Fibroblast of mammary gland (primary cell): ENCODE results near the gene RUSC1.

Experiments
- DNase-seq: peaks from one replicate; pipeline ENCODE4 v3.0.0-alpha.2; 2010; ENCODE audit warnings: low read depth
- H3K4me3 ChIP-seq: 2 replicates; pipeline ENCODE4 v1.5.1; 2011; ENCODE audit warnings: low read depth, mild to moderate bottlenecking, low read length, moderate library complexity; ENCODE audit not compliant: control insufficient read depth
- CTCF ChIP-seq: conservative IDR thresholded peaks from 2 replicates; pipeline ENCODE4 v1.5.1; 2011; ENCODE audit warnings: low read depth, low read length, inconsistent platforms; ENCODE audit not compliant: control insufficient read depth, insufficient read depth

RUSC1 gene, protein sequence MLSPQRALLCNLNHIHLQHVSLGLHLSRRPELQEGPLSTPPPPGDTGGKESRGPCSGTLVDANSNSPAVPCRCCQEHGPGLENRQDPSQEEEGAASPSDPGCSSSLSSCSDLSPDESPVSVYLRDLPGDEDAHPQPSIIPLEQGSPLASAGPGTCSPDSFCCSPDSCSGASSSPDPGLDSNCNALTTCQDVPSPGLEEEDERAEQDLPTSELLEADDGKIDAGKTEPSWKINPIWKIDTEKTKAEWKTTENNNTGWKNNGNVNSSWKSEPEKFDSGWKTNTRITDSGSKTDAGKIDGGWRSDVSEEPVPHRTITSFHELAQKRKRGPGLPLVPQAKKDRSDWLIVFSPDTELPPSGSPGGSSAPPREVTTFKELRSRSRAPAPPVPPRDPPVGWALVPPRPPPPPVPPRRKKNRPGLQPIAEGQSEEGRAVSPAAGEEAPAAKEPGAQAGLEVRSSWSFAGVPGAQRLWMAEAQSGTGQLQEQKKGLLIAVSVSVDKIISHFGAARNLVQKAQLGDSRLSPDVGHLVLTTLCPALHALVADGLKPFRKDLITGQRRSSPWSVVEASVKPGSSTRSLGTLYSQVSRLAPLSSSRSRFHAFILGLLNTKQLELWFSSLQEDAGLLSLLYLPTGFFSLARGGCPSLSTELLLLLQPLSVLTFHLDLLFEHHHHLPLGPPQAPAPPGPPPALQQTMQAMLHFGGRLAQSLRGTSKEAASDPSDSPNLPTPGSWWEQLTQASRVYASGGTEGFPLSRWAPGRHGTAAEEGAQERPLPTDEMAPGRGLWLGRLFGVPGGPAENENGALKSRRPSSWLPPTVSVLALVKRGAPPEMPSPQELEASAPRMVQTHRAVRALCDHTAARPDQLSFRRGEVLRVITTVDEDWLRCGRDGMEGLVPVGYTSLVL

DNA sequence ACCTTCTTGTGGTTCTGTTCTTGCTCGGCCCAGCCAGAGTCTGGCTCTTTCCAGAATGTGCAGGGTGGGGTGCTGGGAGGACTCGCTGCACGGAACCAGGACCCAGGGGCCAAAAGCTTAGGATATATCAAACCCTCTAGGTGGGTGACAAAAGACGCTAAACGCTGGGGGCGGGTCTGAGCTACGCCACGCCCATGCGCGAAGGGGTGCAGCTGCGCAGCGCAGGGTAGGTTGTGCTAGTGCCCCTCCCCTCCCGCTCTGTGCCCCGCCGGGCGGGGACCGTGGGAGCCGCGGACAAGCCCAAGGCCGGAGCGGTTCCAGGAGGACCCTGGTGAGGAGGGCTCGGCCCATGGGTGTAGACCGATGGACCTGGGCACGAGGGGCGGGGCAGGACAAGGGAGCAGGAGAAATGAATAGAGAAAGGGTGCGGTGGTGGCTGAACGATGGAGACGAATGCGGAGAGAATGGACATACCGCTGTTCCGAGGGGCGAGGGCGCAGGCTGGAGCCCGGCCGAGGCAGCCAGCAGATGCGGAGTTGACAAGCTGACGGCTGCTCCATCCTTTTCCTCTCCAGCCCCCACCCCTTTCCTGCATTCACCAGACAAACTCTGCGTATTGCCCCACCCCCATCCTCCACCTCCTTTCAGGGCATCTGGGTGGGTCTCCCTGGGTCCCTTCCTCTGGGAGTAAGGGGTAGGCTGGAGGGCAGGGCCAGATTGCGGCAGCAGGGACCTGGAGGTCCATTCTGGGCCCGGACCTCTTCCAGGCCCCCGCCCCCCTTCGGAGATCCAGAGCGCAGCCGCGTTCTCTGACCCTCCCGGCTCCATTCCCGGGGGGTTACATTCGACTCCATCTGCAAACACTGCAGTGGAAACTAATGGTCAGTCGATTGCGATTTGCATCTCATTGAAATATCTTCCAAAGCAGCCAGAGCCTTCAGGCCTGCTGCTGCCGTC lies at the start of gene RUSC1:
RUSC1 (plus strand) TSS at position 234 of the 957 bp plus-strand sequence. CDS start 880 bp downstream, outside the sequence.
- H3K4me3 ChIP-seq: peak within 1 kb of the TSS; percentile 46
- TF ChIP-seq CTCF: no peak
- peak; percentile 63 for DNase-seq

GRCh38 chr1:155272466-155273342 lies 48.0 kb upstream of the RUSC1 start:
- H3K4me3 ChIP-seq: peak overlapping the region; percentile 92
- DNase-seq: peak; percentile 76
- TF ChIP-seq CTCF: no peak

DNA sequence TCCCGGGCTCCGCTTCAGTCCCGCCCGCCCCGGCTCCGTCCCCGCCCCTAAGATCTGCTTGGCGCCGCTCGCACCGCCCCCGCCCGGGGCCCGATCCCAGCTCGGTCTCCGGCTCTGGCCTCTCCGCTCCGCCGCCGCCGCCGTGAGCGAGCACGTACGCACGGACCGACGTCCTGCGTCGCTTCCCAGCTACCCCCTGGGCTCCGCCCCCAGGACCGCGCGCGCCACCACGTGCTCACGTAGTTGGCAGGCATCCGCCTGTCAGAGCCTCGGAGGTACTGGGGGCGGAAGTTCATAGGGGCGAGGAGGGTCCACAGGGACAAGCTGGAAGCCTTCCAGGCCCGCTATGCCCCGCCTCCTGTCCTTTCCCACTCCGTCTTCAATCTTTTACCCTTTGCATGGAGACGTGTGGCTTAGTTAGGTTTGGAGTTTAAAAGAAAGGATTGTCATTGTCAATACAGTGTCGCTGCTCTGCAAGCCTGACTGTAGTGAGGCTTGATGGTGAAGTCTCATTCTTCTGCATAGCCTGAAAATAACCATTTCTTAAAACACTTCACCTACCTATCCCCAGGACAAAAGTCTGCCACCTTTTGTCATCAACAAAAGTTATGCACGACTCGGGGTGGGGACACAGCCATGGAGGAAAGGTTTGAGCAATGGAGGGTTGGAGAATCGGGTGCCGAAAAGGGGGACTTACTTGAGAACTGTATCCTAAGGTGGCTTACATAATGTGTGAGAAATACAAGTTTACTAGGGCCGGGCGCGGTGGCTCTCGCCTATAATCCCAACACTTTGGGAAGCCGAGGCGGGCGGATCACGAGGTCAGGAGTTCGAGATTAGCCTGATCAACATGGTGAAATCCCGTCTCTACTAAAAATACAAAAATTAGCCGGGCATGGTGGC lies 47.1 kb upstream of the RUSC1 start, which contains the start of gene CLK2:
CLK2 (minus strand) TSS at position 162 of the 903 bp plus-strand sequence. CDS start 2,527 bp downstream, outside the sequence.
- TF ChIP-seq CTCF: no peak
- DNase-seq: peak; percentile 91
- peak within 1 kb of the TSS; percentile 92 for H3K4me3 ChIP-seq

DNA sequence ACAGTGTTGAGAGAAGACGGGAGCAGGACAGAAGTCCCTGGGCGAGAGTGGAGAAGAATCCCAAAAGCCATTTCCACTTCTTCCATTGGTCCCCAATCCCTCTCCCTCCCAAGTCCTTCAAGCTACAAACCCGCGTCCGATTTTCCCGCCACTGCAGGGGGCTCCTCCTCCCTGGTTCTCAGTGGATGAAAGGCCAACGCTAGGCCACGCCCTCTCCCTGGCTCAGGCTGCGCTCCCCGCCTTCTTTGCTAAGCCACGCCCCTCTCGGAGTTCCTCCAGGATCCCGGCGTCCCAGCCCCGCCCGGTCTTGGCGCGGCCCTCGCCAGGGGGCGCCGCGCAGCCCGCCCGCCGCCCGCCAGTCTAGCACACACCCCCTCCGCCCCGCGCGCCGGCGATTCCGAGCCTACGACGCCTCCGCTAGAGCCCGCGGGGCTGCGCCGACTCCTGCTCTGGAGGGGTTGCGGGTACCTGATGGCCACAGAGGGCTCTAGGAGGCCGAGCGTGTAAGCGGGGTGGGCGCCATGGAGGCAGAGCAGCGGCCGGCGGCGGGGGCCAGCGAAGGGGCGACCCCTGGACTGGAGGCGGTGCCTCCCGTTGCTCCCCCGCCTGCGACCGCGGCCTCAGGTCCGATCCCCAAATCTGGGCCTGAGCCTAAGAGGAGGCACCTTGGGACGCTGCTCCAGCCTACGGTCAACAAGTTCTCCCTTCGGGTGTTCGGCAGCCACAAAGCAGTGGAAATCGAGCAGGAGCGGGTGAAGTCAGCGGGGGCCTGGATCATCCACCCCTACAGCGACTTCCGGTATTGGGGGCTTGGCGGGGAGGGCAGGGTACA lies 43.4 kb upstream of the RUSC1 start, which contains the start of gene HCN3:
HCN3 (plus strand) TSS at position 394 of the 832 bp plus-strand sequence; CDS start at position 522, 128 bp downstream.
- H3K4me3 ChIP-seq: peak within 1 kb of the TSS; percentile 58
- TF ChIP-seq CTCF: peak; percentile 12
- DNase-seq: peak; percentile 94
